ENCODE results near the gene TEX35. TPM values are rescaled to one million over a fixed set of nuclear protein-coding genes. Genes with fewer than 3 reads are reported as not detected.
A peak's percentile ranks its signal among the peaks of the same experiment; 100 is the strongest.

TEX35 gene
- total and polyA plus RNA-seq, 2 experiments from 2014 or later: not detected

DNA sequence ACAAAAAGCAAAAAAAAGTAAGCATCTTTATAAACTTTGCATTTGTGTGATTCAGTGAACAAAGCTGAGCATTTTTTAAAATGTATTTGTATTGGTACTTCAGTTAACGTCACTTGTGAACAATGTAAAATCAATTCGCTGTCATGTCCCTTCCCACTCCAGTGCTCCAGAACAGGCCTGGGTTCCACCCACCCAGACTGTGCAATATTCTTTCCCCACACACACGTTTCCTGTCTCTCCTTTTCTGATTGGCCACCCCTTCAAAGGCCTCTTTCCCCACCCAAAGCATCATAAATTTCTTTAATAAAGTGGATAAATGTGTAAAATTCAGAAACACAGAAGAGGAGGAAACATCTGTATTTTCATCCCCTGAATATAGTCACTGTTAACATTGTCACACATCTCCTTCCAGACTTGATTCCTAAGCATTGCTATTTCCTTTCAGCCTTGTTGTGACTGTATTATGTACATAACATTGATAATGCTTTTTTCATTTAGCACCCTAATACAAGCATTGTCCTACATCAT is 28.1 kb upstream of the TEX35 start:
- no peaks in the 10 kb centered on the region for H3K27me3 ChIP-seq
- no peak for DNase-seq (ENCODE audit: low read depth in 1 of 2, low spot score in 1 of 2)
- no peak overlapping the region for H3K4me3 ChIP-seq
- no peak overlapping the region for H3K27ac ChIP-seq
- no peaks in the 10 kb centered on the region for H3K36me3 ChIP-seq
- TF ChIP-seq, protein P1, sequence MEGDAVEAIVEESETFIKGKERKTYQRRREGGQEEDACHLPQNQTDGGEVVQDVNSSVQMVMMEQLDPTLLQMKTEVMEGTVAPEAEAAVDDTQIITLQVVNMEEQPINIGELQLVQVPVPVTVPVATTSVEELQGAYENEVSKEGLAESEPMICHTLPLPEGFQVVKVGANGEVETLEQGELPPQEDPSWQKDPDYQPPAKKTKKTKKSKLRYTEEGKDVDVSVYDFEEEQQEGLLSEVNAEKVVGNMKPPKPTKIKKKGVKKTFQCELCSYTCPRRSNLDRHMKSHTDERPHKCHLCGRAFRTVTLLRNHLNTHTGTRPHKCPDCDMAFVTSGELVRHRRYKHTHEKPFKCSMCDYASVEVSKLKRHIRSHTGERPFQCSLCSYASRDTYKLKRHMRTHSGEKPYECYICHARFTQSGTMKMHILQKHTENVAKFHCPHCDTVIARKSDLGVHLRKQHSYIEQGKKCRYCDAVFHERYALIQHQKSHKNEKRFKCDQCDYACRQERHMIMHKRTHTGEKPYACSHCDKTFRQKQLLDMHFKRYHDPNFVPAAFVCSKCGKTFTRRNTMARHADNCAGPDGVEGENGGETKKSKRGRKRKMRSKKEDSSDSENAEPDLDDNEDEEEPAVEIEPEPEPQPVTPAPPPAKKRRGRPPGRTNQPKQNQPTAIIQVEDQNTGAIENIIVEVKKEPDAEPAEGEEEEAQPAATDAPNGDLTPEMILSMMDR (IDR thresholded peaks at IDR 0.05; ENCODE audit: low read depth, low read length): no peak
- H3K4me1 ChIP-seq (ENCODE audit: low read depth): no peaks in the 10 kb centered on the region
- no peaks in the 10 kb centered on the region for H3K9me3 ChIP-seq (ENCODE audit: low read depth)

DNA sequence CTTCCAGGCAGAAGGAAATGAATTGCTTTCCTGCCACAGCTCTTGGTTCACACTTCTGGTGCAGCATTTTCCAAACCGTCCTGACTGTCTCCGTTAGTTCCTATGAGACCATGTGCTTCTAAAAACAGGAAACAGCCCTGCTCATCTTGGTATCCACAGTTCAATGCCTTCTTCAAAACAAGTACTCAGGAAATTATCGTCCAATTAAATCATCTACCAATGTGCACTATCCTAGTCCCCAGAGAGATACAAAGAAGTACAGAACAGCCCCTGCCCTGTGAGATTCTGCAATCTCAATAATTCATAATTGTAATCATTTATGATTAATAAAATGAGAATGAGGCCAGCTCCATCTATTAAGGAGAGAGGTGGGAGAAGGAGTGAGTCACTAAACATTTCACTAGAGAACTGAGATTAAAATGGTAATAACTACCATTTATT is 27.3 kb upstream of the TEX35 start:
- peak in 1 of 2 donors; percentile 15 for DNase-seq (ENCODE audit: low read depth in 1 of 2, low spot score in 1 of 2)

DNA sequence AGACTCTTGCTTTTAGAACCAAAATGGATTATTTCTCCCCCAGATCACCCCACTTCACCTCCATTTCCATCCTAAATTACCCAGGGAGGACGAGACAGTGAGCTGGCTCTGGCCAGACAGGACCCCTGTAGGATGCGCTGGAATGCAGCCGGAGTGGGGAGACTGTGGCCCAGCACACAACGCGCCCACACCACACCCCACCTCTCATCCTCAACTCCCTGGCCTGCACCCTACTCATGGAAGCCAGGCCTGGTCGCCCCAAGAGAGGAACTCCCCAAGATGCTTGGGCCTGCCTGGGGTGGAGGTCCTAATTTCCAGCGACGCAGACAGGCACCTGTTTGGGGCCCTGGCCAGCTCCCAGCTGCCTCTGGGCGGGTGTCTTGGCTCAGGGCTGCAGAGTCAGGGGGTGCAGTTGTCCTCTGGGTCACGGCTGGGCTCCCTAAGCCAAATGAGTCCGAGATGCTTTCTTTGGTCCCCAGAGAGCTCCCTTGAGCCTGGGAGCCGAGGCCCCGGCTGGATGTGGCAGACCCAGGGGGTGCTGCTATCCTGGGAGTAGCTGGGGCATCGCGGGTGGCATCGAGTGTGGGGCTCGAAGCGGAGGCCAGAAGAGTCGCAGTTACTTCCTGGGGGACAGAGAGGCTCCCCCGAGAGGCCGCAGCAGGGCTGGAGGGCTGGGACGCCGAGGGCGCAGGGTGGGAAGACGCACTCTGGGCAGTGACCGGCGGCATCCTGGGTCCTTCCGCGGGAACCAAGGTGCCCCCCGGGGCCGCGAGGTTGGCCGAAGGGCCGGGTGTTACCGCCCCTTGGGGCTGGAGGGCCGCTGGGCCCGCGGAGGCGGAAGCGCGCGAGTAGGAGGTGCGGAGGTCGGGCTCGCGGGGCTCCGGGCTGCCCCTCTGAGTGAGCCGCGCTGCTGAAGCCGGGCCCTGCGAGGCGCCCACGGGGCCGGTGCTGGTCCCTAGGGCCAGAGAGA is 26.5 kb upstream of the TEX35 start:
- Histone ChIP-seq H3K27me3 (no peaks in the 10 kb centered on the region), H3K4me1 (ENCODE audit: low read depth) (no peaks in the 10 kb centered on the region), H3K36me3 (no peaks in the 10 kb centered on the region), H3K27ac (no peak overlapping the region), H3K9me3 (ENCODE audit: low read depth) (no peaks in the 10 kb centered on the region), H3K4me3 (no peak overlapping the region)
- DNase-seq (ENCODE audit: low read depth in 1 of 2, low spot score in 1 of 2): peak in 1 of 2 donors; percentile 26
- TF ChIP-seq, protein P1 (IDR thresholded peaks at IDR 0.05; ENCODE audit: low read depth, low read length): no peak

More for the DNA sequence above, 27.3 kb upstream of the TEX35 start:
- Histone ChIP-seq H3K4me1 (ENCODE audit: low read depth) (no peaks in the 10 kb centered on the region), H3K27ac (no peak overlapping the region), H3K4me3 (no peak overlapping the region), H3K27me3 (no peaks in the 10 kb centered on the region), H3K9me3 (ENCODE audit: low read depth) (no peaks in the 10 kb centered on the region), H3K36me3 (no peaks in the 10 kb centered on the region)
- TF ChIP-seq, protein P1 (IDR thresholded peaks at IDR 0.05; ENCODE audit: low read depth, low read length): no peak

DNA sequence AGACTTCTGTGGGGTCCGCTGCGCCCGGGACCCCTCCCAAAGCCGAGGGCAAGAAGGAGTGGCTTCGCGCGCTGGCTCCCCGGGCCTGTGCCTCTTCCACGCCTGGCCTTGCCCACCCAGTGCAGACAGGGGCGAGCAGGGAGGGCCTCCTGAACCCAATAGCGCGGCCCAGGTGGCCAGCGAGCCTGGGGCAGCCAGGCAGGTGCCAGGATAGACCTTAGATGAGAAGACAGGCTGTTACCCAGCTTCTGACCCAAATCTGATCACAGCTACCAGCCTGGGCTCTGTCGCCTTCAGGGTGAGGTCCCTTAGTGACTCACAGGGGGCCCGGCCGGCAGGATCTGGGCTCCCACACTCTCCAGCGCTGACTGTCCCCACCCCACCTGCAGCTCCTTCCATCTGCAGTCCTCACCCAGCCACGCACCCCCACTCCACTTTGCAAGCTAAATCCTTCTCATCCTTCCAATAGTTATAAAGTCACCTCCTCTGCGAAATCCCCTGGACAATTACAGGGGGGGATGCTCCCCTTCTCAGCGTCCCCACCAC is 25.8 kb upstream of the TEX35 start:
- DNase-seq (ENCODE audit: low read depth in 1 of 2, low spot score in 1 of 2): no peak
- Histone ChIP-seq H3K36me3 (no peaks in the 10 kb centered on the region), H3K4me1 (ENCODE audit: low read depth) (no peaks in the 10 kb centered on the region), H3K27me3 (no peaks in the 10 kb centered on the region), H3K9me3 (ENCODE audit: low read depth) (no peaks in the 10 kb centered on the region), H3K4me3 (no peak overlapping the region), H3K27ac (no peak overlapping the region)
- TF ChIP-seq, protein P1 (IDR thresholded peaks at IDR 0.05; ENCODE audit: low read depth, low read length): no peak

DNA sequence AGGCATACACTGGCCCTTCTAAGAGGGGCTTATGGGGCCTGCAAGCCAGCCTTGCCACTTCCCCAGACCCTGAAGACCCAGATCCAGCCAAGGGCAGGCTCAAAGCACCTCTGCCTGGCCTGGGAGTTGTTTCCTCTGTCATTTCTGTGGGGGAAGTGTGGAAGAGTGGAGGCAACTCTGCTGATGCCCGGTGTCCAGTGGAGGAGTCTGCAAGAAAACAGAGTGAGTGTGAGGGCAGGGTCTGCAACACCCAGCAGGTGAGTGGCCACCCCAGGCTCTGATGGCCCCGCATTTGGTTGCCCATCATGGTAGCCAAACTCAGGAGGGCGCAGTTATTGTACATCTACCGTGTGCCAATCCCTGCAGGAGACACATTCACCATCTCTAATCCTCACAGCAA is 24.5 kb upstream of the TEX35 start:
- TF ChIP-seq, protein P1 (IDR thresholded peaks at IDR 0.05; ENCODE audit: low read depth, low read length): no peak
- DNase-seq (ENCODE audit: low read depth in 1 of 2, low spot score in 1 of 2): no peak
- no peaks in the 10 kb centered on the region for H3K9me3 ChIP-seq (ENCODE audit: low read depth)
- no peaks in the 10 kb centered on the region for H3K4me1 ChIP-seq (ENCODE audit: low read depth)
- H3K27me3 ChIP-seq: no peaks in the 10 kb centered on the region
- H3K36me3 ChIP-seq: no peaks in the 10 kb centered on the region
- no peak overlapping the region for H3K4me3 ChIP-seq
- H3K27ac ChIP-seq: no peak overlapping the region

Measured in cardiac muscle cell (in vitro differentiated cells and primary cell).